GM18507 (cell line): ENCODE results near the gene TBCCD1.

Source experiments
- DNase-seq: peaks from one replicate; pipeline ENCODE4 v3.0.0; 2011; ENCODE audit warnings: low read depth; ENCODE audit not compliant: insufficient read length; ENCODE audit errors: extremely low spot score
- FAIRE-seq: peaks from 2 replicates; lab custom pipeline; 2011; peaks lifted over from hg19 to GRCh38; lab: Jason Lieb, UNC

TBCCD1 gene

GRCh38 chr3:186524616-186525015 is 42.5 kb downstream of the TBCCD1 start:
- FAIRE-seq, result no peak
- no peak for DNase-seq

- FAIRE-seq, result no peak
- no peak for DNase-seq
Measured at GRCh38 chr3:186523434-186523833, 43.7 kb downstream of the TBCCD1 start.

GRCh38 chr3:186523022-186523421 is 44.1 kb downstream of the TBCCD1 start:
- FAIRE-seq, result no peak
- DNase-seq, result no peak

- no peak for DNase-seq
- FAIRE-seq, result peak; percentile 95
Measured at GRCh38 chr3:186520957-186521842, 45.9 kb downstream of the TBCCD1 start.

- FAIRE-seq (no peak), DNase-seq (no peak)
Measured at GRCh38 chr3:186520431-186520830, 46.7 kb downstream of the TBCCD1 start.

GRCh38 chr3:186519021-186519658 is 48.0 kb downstream of the TBCCD1 start:
- DNase-seq, result no peak
- FAIRE-seq, result peak; percentile 97

GRCh38 chr3:186517218-186517617 is 49.9 kb downstream of the TBCCD1 start:
- FAIRE-seq, result no peak
- no peak for DNase-seq

- DNase-seq (no peak), FAIRE-seq (no peak)
Measured at GRCh38 chr3:186516646-186517045, 50.5 kb downstream of the TBCCD1 start.

- DNase-seq, result no peak
- peak; percentile 52 for FAIRE-seq
Measured at GRCh38 chr3:186515125-186515524, 52.0 kb downstream of the TBCCD1 start.

GRCh38 chr3:186514296-186515002 is 52.7 kb downstream of the TBCCD1 start:
- FAIRE-seq (peak; percentile 79), DNase-seq (no peak)

- FAIRE-seq, result peak; percentile 47
- DNase-seq, result no peak
Measured at GRCh38 chr3:186513386-186513785, 53.8 kb downstream of the TBCCD1 start.

- FAIRE-seq (peak; percentile 74), DNase-seq (no peak)
Measured at GRCh38 chr3:186512570-186513302, 54.4 kb downstream of the TBCCD1 start.

GRCh38 chr3:186511702-186512101 is 55.4 kb downstream of the TBCCD1 start:
- DNase-seq (no peak), FAIRE-seq (no peak)

- FAIRE-seq, result peak; percentile 93
Measured at GRCh38 chr3:186511245-186511644, 55.9 kb downstream of the TBCCD1 start.

GRCh38 chr3:186510374-186511079 is 56.6 kb downstream of the TBCCD1 start:
- FAIRE-seq, result peak; percentile 78

More at GRCh38 chr3:186511245-186511644, 55.9 kb downstream of the TBCCD1 start:
- DNase-seq, result no peak

GRCh38 chr3:186509423-186509822 is 57.7 kb downstream of the TBCCD1 start:
- FAIRE-seq (no peak), DNase-seq (no peak)

More at GRCh38 chr3:186510374-186511079, 56.6 kb downstream of the TBCCD1 start:
- DNase-seq, result no peak

- FAIRE-seq, result no peak
- no peak for DNase-seq
Measured at GRCh38 chr3:186506857-186507256, 60.3 kb downstream of the TBCCD1 start.

GRCh38 chr3:186506191-186506739 is 60.9 kb downstream of the TBCCD1 start:
- no peak for FAIRE-seq
- DNase-seq, result no peak
